Measurements from ENCODE around the gene NOD1.

DNA sequence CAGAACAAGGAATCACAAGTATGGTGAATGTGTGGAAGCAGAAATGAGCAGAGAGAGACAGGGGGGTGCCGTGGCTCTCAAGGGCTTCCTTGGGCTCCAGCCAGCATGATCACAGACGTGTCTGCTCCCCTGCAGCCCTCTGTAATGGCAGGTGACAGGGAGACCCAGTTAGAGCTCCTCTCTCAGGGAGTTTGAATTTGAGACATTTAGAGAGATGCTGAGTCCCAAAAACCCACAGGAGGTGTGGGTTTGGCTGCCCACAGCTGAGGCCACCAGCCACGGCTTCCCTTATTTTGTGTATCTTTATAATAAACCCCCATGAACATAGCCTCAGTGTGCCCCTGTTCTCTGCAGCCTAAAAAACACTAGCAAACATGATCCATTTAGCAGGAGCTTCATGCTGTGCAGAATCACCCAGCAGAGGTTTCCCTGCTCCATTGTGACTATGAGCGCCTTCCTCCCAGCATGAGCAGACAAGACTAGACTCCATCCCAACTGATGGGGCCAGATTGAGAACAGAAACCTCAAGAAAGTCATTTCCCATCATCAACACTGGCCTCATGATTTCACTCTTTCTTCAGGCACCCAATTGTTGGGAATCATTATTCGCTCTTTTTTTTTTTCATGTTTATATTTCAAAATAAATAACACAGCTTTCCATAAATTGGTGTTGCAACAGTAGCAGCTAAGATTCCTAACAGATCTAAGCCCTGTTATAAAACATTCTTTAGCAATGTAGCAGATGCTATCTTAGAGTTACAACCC lies 13.4 kb downstream of the NOD1 start:
- TF ChIP-seq TCF4 (CRISPR knock-in tag; IDR thresholded peaks at IDR 0.05; ENCODE audit: borderline replicate concordance) (no peak), ZFP30 (CRISPR knock-in tag; IDR thresholded peaks at IDR 0.05) (no peak), ZNF565 (CRISPR knock-in tag; conservative IDR thresholded peaks at IDR 0.05; ENCODE audit: low read depth) (no peak)
